GM23338 (cell line): ENCODE measurements around the gene RNASE11. TPM values are rescaled to one million over a fixed set of nuclear protein-coding genes. Genes with fewer than 3 reads are reported as not detected.

ENCODE experiments used
- ATAC-seq: fragments of 200-7000 bp; cut with Tn5 transposase; 3 replicates; pipeline ENCODE4 v1.9.1; 2020
- DNase-seq: peaks from one replicate; pipeline ENCODE4 v3.0.0-alpha.2; 2015; ENCODE audit warnings: low spot score
- H2AFZ ChIP-seq: fragments of 200-600 bp; sonication (generic); 2 replicates; pipeline ENCODE4 v1.8.0; 2016; ENCODE audit warnings: antibody characterized with exemption, mild to moderate bottlenecking, moderate library complexity
- H3F3A ChIP-seq: fragments of 200-600 bp; sonication (generic); replicated peaks from 2 replicates; pipeline ENCODE4 v1.8.0; 2017; ENCODE audit warnings: antibody characterized with exemption, mixed run types, low read depth
- H3K27ac ChIP-seq: fragments of 200-600 bp; sonication (generic); 2 replicates; pipeline ENCODE4 v1.6.1; 2016; ENCODE audit warnings: low read depth
- H3K27me3 ChIP-seq: fragments of 200-600 bp; sonication (generic); 2 replicates; pipeline ENCODE4 v1.8.0; 2016; ENCODE audit warnings: mild to moderate bottlenecking, mixed run types, moderate library complexity; ENCODE audit not compliant: insufficient read depth
- H3K36me3 ChIP-seq: fragments of 200-600 bp; sonication (generic); 2 replicates; pipeline ENCODE4 v1.8.0; 2016; ENCODE audit warnings: mild to moderate bottlenecking; ENCODE audit not compliant: insufficient read depth
- H3K4me1 ChIP-seq: fragments of 200-600 bp; sonication (generic); 2 replicates; pipeline ENCODE4 v1.8.0; 2016; ENCODE audit warnings: mild to moderate bottlenecking, moderate library complexity; ENCODE audit not compliant: insufficient read depth
- H3K4me2 ChIP-seq: fragments of 200-600 bp; sonication (generic); 2 replicates; pipeline ENCODE4 v1.7.1; 2017; ENCODE audit warnings: mixed run types
- H3K4me3 ChIP-seq: fragments of 200-600 bp; sonication (generic); 2 replicates; pipeline ENCODE4 v1.6.1; 2016; ENCODE audit warnings: mixed run types
- H3K79me2 ChIP-seq: fragments of 200-600 bp; sonication (generic); replicated peaks from 2 replicates; pipeline ENCODE4 v1.8.0; 2017; ENCODE audit warnings: mild to moderate bottlenecking; ENCODE audit not compliant: insufficient read depth
- H3K9me2 ChIP-seq: fragments of 200-600 bp; sonication (generic); 2 replicates; pipeline ENCODE4 v1.8.0; 2017; ENCODE audit not compliant: insufficient read depth
- H4K20me1 ChIP-seq: fragments of 200-600 bp; sonication (generic); replicated peaks from 2 replicates; pipeline ENCODE4 v1.8.0; 2017; ENCODE audit warnings: mild to moderate bottlenecking; ENCODE audit not compliant: insufficient read depth
- H3K27ac Mint-ChIP-seq: 2 replicates; pipeline ENCODE4 v1.8.0; 2020; ENCODE audit warnings: inconsistent platforms, mild to moderate bottlenecking, moderate library complexity, mixed read lengths
- H3K27me3 Mint-ChIP-seq: 3 replicates; pipeline ENCODE4 v1.8.0; 2022; ENCODE audit warnings: low read depth, mild to moderate bottlenecking, moderate library complexity, mixed read lengths, inconsistent platforms; ENCODE audit not compliant: insufficient read depth, poor library complexity
- H3K36me3 Mint-ChIP-seq: 3 replicates; pipeline ENCODE4 v1.8.0; 2021; ENCODE audit warnings: low read depth, mild to moderate bottlenecking, inconsistent platforms, moderate library complexity, mixed read lengths
- H3K4me1 Mint-ChIP-seq: 3 replicates; pipeline ENCODE4 v1.8.0; 2020; ENCODE audit warnings: mild to moderate bottlenecking, inconsistent platforms, mixed read lengths
- H3K4me3 Mint-ChIP-seq: 3 replicates; pipeline ENCODE4 v1.8.0; 2021; ENCODE audit warnings: moderate library complexity, mild to moderate bottlenecking, inconsistent platforms, mixed read lengths
- H3K9me3 Mint-ChIP-seq: 3 replicates; pipeline ENCODE4 v1.8.0; 2020; ENCODE audit warnings: moderate library complexity, mild to moderate bottlenecking, inconsistent platforms, mixed read lengths
- CREB1 ChIP-seq: fragments of 250-450 bp; sonication (Bioruptor Pico); IDR thresholded peaks from 2 replicates; pipeline ENCODE4 v1.5.0; 2020; ENCODE audit warnings: low read depth, mild to moderate bottlenecking, moderate library complexity
- CTCF ChIP-seq, 2 experiments: fragments of 200-600 bp in 1 of 2; sonication (generic) in 1 of 2; conservative IDR thresholded peaks; 2 replicates each; pipeline versions ENCODE4 v1.5.1 to v1.6.1; 2016 to 2017; ENCODE audit warnings: antibody characterized with exemption in 2 of 2, low read depth in 2 of 2, mild to moderate bottlenecking in 2 of 2, moderate library complexity in 1 of 2
- ETS1 ChIP-seq: IDR thresholded peaks from 2 replicates; pipeline ENCODE4 v1.6.1; 2016; ENCODE audit warnings: antibody characterized with exemption
- EZH2phosphoT487 ChIP-seq: fragments of 200-600 bp; sonication (generic); IDR thresholded peaks from one replicate; pipeline ENCODE4 v1.8.1; 2018; ENCODE audit warnings: antibody characterized with exemption; ENCODE audit not compliant: unreplicated experiment
- JUNB ChIP-seq: IDR thresholded peaks from one replicate; pipeline ENCODE4 v1.6.1; 2016; ENCODE audit warnings: antibody characterized with exemption; ENCODE audit not compliant: unreplicated experiment
- NANOG ChIP-seq: IDR thresholded peaks from 2 replicates; pipeline ENCODE4 v1.6.1; 2016; ENCODE audit warnings: antibody characterized with exemption, borderline replicate concordance
- POLR2AphosphoS5 ChIP-seq: IDR thresholded peaks from 2 replicates; pipeline ENCODE4 v1.6.1; 2016; ENCODE audit warnings: antibody characterized with exemption, low read depth
- STAT1 ChIP-seq: IDR thresholded peaks from one replicate; pipeline ENCODE4 v1.6.1; 2016; ENCODE audit warnings: antibody characterized with exemption; ENCODE audit not compliant: unreplicated experiment
- ZNF114 ChIP-seq: fragments of 250-450 bp; sonication (Bioruptor Pico); IDR thresholded peaks from 2 replicates; pipeline ENCODE4 v1.5.0; 2020; ENCODE audit warnings: mild to moderate bottlenecking, moderate library complexity
- ZNF331 ChIP-seq: fragments of 250-450 bp; sonication (Bioruptor Pico); IDR thresholded peaks from 2 replicates; pipeline ENCODE4 v1.5.0; 2020; ENCODE audit warnings: low read depth, mild to moderate bottlenecking, moderate library complexity
- ZNF462 ChIP-seq: fragments of 250-450 bp; sonication (Bioruptor Pico); IDR thresholded peaks from 2 replicates; pipeline ENCODE4 v1.5.0; 2020; ENCODE audit warnings: mild to moderate bottlenecking, moderate library complexity
- polyA plus RNA-seq: library from polyadenylated mRNA; unstranded; fragments of >200 nt; fragmentation: Nextera tagmentation; extraction: Ambion mirVana; gene quantifications from 2 replicates; pipeline ENCODE4 v1.2.1, GENCODE V29; 2016
- total RNA-seq: library from RNA; depleted of rRNA; stranded (reverse); fragments of >200 nt; shearing (Covaris generic); gene quantifications from 2 replicates; pipeline ENCODE4 v1.2.3, GENCODE V29; 2014

RNASE11 gene
- total and polyA plus RNA-seq, 2 experiments from 2014 or later = not detected

GRCh38 chr14:20578784-20579502 lies 8.9 kb downstream of the RNASE11 start:
- no peak overlapping the region for H3K4me3 Mint-ChIP-seq
- no peaks in the 10 kb centered on the region for H3K9me3 Mint-ChIP-seq
- Histone ChIP-seq H3K27me3 (no peaks in the 10 kb centered on the region), H3K4me2 (no peak overlapping the region), H2AFZ (peak overlapping the region; percentile 31; the same call in 1 of the 2 replicates), H3K4me1 (peaks cover 55% of the 10 kb centered on the region), H3K36me3 (no peaks in the 10 kb centered on the region), H3F3A (no peaks in the 10 kb centered on the region), H3K9me2 (no peaks in the 10 kb centered on the region; the same call in 1 of the 2 replicates), H3K79me2 (no peaks in the 10 kb centered on the region), H3K4me3 (no peak overlapping the region), H4K20me1 (no peaks in the 10 kb centered on the region), H3K27ac (peak overlapping the region; percentile 77)
- TF ChIP-seq POLR2AphosphoS5 (no peak), EZH2phosphoT487 (no peak), ZNF331 (no peak), ETS1 (no peak), JUNB (no peak), ZNF114 (CRISPR knock-in tag) (no peak), CTCF (conservative IDR thresholded peaks at IDR 0.05; ENCODE audit: low read depth in 2 of 2) (no peak), CREB1 (CRISPR knock-in tag) (no peak), ZNF462 (no peak), STAT1 (no peak), NANOG (no peak)
- ATAC-seq (peak; percentile 59), DNase-seq (no peak)
- no peaks in the 10 kb centered on the region for H3K36me3 Mint-ChIP-seq
- H3K27me3 Mint-ChIP-seq = peaks cover 1% of the 10 kb centered on the region
- peak overlapping the region; percentile 95 for H3K27ac Mint-ChIP-seq
- H3K4me1 Mint-ChIP-seq = peaks cover 52% of the 10 kb centered on the region
